MM.1S (cell line): ENCODE data around the gene TNPO3.

Experiments
- DNase-seq: peaks from one replicate; pipeline ENCODE4 v3.0.0-alpha.2; 2015
- H2AFZ ChIP-seq: fragments of 300-600 bp; sonication (generic); 2 replicates; pipeline ENCODE4 v1.6.0; 2016; ENCODE audit warnings: antibody characterized with exemption, low read length
- H3F3A ChIP-seq: fragments of 300-600 bp; sonication (generic); 2 replicates; pipeline ENCODE4 v1.6.1; 2016; ENCODE audit warnings: mild to moderate bottlenecking, antibody characterized with exemption, low read length, moderate library complexity, mixed read lengths; ENCODE audit not compliant: insufficient read depth
- H3K27ac ChIP-seq: fragments of 300-600 bp; sonication (generic); 2 replicates; pipeline ENCODE4 v1.5.1; 2016; ENCODE audit warnings: mild to moderate bottlenecking, low read length
- H3K27me3 ChIP-seq: fragments of 300-600 bp; sonication (generic); replicated peaks from 2 replicates; pipeline ENCODE4 v1.6.0; 2016; ENCODE audit warnings: low read length; ENCODE audit not compliant: insufficient read depth
- H3K36me3 ChIP-seq: fragments of 300-600 bp; sonication (generic); replicated peaks from 2 replicates; pipeline ENCODE4 v1.6.1; 2016; ENCODE audit warnings: mild to moderate bottlenecking, low read length, mixed read lengths; ENCODE audit not compliant: insufficient read depth
- H3K4me1 ChIP-seq: fragments of 300-600 bp; sonication (generic); 2 replicates; pipeline ENCODE4 v1.6.1; 2016; ENCODE audit warnings: low read length, mixed read lengths
- H3K4me2 ChIP-seq: fragments of 300-600 bp; sonication (generic); 2 replicates; pipeline ENCODE4 v1.6.0; 2016; ENCODE audit warnings: low read depth, low read length
- H3K4me3 ChIP-seq: fragments of 300-600 bp; sonication (generic); 2 replicates; pipeline ENCODE4 v1.5.1; 2016; ENCODE audit warnings: low read length, mixed read lengths
- H3K79me2 ChIP-seq: fragments of 300-600 bp; sonication (generic); 2 replicates; pipeline ENCODE4 v1.6.1; 2016; ENCODE audit warnings: mixed run types, low read length, mixed read lengths
- H3K9ac ChIP-seq: fragments of 300-600 bp; sonication (generic); 2 replicates; pipeline ENCODE4 v1.6.1; 2016; ENCODE audit warnings: low read length, mixed read lengths
- H3K9me2 ChIP-seq: fragments of 300-600 bp; sonication (generic); replicated peaks from 2 replicates; pipeline ENCODE4 v1.6.1; 2016; ENCODE audit warnings: mild to moderate bottlenecking, low read length, mixed read lengths; ENCODE audit not compliant: insufficient read depth
- H3K9me3 ChIP-seq: fragments of 300-600 bp; sonication (generic); replicated peaks from 2 replicates; pipeline ENCODE4 v1.6.1; 2016; ENCODE audit warnings: mild to moderate bottlenecking, low read length, mixed read lengths; ENCODE audit not compliant: insufficient read depth
- H4K20me1 ChIP-seq: fragments of 300-600 bp; sonication (generic); 2 replicates; pipeline ENCODE4 v1.6.1; 2016; ENCODE audit warnings: mild to moderate bottlenecking, low read length, moderate library complexity, mixed read lengths; ENCODE audit not compliant: insufficient read depth
- EZH2 ChIP-seq: fragments of 300-600 bp; sonication (generic); optimal IDR thresholded peaks from 2 replicates; pipeline ENCODE3; 2017; ENCODE audit warnings: low read depth, mild to moderate bottlenecking, antibody characterized with exemption, low read length, mixed read lengths
- EZH2phosphoT487 ChIP-seq: fragments of 300-600 bp; sonication (generic); IDR thresholded peaks from 2 replicates; pipeline ENCODE4 v1.6.1; 2018; ENCODE audit warnings: antibody characterized with exemption, low read length
- TF ChIP-seq, protein P1 (sequence below): fragments of 300-600 bp; sonication (generic); IDR thresholded peaks from 2 replicates; pipeline ENCODE4 v1.5.1; 2016; ENCODE audit warnings: antibody characterized with exemption, low read length, mixed read lengths

The TNPO3 gene

DNA sequence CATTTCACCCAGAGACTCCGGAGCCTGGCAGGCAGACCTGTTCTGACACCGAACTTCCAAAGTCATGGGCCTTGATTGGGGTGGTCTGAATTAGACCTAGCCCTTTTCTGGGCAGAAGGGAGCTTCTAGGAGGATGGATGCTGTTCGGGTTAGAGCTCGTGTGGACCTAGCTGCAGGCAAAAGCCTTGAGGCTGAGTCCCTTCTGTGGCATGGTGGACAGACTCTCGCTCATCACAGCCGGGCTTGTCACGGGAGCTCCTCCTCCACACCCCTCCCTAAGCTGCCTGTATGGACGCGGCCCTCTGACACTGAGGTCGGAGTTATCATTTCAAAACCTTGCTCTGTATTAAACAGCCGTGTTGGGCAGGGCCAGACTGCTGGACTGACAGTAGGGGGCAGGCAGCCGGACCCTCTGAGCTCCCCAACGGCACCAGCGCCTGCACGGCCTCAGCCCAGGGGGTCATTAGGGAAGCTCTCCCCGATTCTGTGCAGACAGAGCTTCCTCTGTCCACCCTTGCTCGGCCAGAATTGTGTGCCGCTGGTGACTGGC, 115.0 kb downstream of the TNPO3 start:
- peak overlapping the region; percentile 42 for H2AFZ ChIP-seq
- H3K4me1 ChIP-seq, result peaks cover 37% of the 10 kb centered on the region
- H3K27me3 ChIP-seq, result no peaks in the 10 kb centered on the region
- H3K9me3 ChIP-seq, result no peaks in the 10 kb centered on the region
- peak overlapping the region; percentile 68 for H3K9ac ChIP-seq
- peak overlapping the region; percentile 90 for H3K27ac ChIP-seq
- peak overlapping the region; percentile 97 for H3K4me2 ChIP-seq
- DNase-seq, result peak; percentile 78
- TF ChIP-seq, protein P1, sequence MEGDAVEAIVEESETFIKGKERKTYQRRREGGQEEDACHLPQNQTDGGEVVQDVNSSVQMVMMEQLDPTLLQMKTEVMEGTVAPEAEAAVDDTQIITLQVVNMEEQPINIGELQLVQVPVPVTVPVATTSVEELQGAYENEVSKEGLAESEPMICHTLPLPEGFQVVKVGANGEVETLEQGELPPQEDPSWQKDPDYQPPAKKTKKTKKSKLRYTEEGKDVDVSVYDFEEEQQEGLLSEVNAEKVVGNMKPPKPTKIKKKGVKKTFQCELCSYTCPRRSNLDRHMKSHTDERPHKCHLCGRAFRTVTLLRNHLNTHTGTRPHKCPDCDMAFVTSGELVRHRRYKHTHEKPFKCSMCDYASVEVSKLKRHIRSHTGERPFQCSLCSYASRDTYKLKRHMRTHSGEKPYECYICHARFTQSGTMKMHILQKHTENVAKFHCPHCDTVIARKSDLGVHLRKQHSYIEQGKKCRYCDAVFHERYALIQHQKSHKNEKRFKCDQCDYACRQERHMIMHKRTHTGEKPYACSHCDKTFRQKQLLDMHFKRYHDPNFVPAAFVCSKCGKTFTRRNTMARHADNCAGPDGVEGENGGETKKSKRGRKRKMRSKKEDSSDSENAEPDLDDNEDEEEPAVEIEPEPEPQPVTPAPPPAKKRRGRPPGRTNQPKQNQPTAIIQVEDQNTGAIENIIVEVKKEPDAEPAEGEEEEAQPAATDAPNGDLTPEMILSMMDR, result peak; percentile 46
- TF ChIP-seq EZH2 (no peak), EZH2phosphoT487 (no peak)
- H3K9me2 ChIP-seq, result no peaks in the 10 kb centered on the region
- peaks cover 54% of the 10 kb centered on the region for H3K79me2 ChIP-seq
- H3K36me3 ChIP-seq, result no peaks in the 10 kb centered on the region
- H3F3A ChIP-seq, result peaks cover 47% of the 10 kb centered on the region
- no peaks in the 10 kb centered on the region for H4K20me1 ChIP-seq
- peak overlapping the region; percentile 62 for H3K4me3 ChIP-seq

DNA sequence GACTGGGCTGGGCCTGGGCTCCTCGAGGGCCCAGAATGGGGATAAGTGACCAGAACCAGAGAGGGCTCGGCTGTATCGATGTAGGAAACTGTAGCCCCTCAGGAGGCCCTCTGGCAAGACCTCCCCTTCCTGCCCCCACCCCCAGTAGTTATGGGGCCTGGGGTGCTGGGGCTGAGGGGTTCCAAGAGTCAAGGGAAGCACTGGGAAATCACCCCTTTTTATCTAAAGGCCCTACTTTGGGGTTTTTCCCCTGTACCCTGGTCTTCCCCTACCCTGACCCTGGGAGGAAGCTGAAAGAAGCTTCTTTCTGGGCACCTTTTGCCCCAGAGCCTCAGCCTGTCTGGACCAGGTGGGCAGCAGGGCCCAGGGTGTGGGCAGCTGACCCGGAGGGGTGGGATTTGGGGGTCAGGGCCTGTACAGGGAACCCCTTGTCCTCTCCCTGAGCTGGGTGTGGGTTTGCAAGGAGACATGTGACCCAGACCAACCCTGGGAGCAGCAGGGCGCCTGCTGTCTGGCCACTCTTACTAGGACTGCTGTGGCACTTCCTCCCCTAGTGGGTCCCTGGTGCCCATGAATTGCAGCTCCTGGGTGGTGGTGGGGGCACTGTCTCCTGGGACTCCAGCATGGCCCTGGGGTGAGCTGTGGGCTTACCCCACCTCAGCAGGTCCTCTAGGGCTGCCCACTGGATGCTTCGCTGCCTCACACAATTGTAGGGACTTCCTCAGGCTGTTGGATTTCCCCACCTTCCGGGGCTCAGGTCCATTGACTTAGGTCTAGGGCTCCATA, 115.6 kb downstream of the TNPO3 start:
- Histone ChIP-seq H4K20me1 (no peaks in the 10 kb centered on the region), H3K27ac (peak overlapping the region; percentile 90), H3K4me2 (peak overlapping the region; percentile 97), H3K36me3 (no peaks in the 10 kb centered on the region), H2AFZ (peak overlapping the region; percentile 42; the same call in 1 of the 2 replicates), H3K79me2 (peaks cover 47% of the 10 kb centered on the region), H3K27me3 (no peaks in the 10 kb centered on the region), H3K9me3 (no peaks in the 10 kb centered on the region), H3K9ac (peak overlapping the region; percentile 68), H3K9me2 (no peaks in the 10 kb centered on the region), H3K4me3 (peak overlapping the region; percentile 62), H3K4me1 (peaks cover 40% of the 10 kb centered on the region), H3F3A (peaks cover 47% of the 10 kb centered on the region)
- TF ChIP-seq EZH2phosphoT487 (no peak), EZH2 (no peak)
- TF ChIP-seq, protein P1, result no peak
- peak; percentile 54 for DNase-seq

DNA sequence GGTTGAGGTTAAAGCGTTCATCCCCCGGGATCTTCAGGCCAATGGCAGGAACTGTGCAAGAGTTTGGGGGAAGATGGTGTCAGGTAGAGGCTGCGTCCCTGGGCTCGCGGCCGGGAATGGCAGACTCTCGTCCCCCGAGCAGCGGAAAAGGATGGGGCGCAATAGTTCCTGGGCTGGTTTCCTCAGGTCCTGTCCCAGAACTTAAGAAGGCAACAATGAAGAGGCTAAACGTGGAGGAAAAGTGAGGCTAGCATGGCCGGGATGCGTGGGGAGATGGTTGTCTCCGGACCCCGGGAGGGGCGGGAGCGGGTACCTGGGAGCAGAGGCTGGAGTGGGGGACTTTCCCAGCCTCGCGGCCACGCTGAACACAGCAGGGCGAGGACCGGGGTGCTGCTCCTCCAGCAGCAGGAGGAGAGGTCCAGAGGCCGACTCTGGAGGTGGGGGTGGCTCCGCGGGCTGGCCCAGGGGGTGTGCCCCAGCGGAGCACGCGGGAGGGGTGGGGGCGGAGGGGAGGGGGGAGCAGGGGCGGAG, 116.3 kb downstream of the TNPO3 start:
- H3K36me3 ChIP-seq, result no peaks in the 10 kb centered on the region
- H3K79me2 ChIP-seq, result peaks cover 43% of the 10 kb centered on the region
- peaks cover 43% of the 10 kb centered on the region for H3K4me1 ChIP-seq
- TF ChIP-seq EZH2phosphoT487 (no peak), EZH2 (no peak)
- TF ChIP-seq, protein P1, result no peak
- peak; percentile 62 for DNase-seq
- peak overlapping the region; percentile 68 for H3K4me3 ChIP-seq
- H3K9me2 ChIP-seq, result no peaks in the 10 kb centered on the region
- peak overlapping the region; percentile 87 for H3K9ac ChIP-seq
- H3K27ac ChIP-seq, result peak overlapping the region; percentile 90; the same call in 1 of the 2 replicates
- H3K4me2 ChIP-seq, result peak overlapping the region; percentile 88
- H3F3A ChIP-seq, result peaks cover 47% of the 10 kb centered on the region
- peak overlapping the region; percentile 8 for H2AFZ ChIP-seq
- no peaks in the 10 kb centered on the region for H3K9me3 ChIP-seq
- H3K27me3 ChIP-seq, result no peaks in the 10 kb centered on the region
- H4K20me1 ChIP-seq, result no peaks in the 10 kb centered on the region
